HepG2 (cell line): ENCODE data around the gene FASTKD1.

ENCODE experiments used
- CEBPB ChIP-seq: IDR thresholded peaks from 2 replicates; pipeline ENCODE4 v1.6.1; 2011; ENCODE audit warnings: low read depth, low read length, improper control_type of control experiment, borderline replicate concordance
- CHD2 ChIP-seq: IDR thresholded peaks from 2 replicates; pipeline ENCODE4 v1.6.1; 2011; ENCODE audit warnings: low read depth, low read length, improper control_type of control experiment
- CTCF ChIP-seq: sonication (generic); formaldehyde crosslinking; IDR thresholded peaks from 2 replicates; pipeline ENCODE4 v1.5.0; 2020; ENCODE audit warnings: mild to moderate bottlenecking, missing genetic modification reagents, moderate library complexity
- ELK4 ChIP-seq: sonication (generic); formaldehyde crosslinking; IDR thresholded peaks from 2 replicates; pipeline ENCODE4 v1.9.0; 2021; ENCODE audit warnings: missing genetic modification reagents, borderline replicate concordance
- SMARCC2 ChIP-seq: fragments of 450-650 bp; IDR thresholded peaks from 2 replicates; pipeline ENCODE4 v1.6.1; 2017; ENCODE audit warnings: antibody characterized with exemption, mild to moderate bottlenecking
- TBL1XR1 ChIP-seq: fragments of 150-350 bp; IDR thresholded peaks from 2 replicates; pipeline ENCODE4 v1.6.1; 2014; ENCODE audit warnings: borderline replicate concordance, low read length; ENCODE audit not compliant: partially characterized antibody
- TCF7 ChIP-seq: sonication (generic); IDR thresholded peaks from 2 replicates; pipeline ENCODE4 v1.6.1; 2016; ENCODE audit warnings: antibody characterized with exemption, low read depth
- TGIF2 ChIP-seq: IDR thresholded peaks from 2 replicates; pipeline ENCODE4 v1.6.1; 2016; ENCODE audit warnings: control low read depth, missing compliant biosample characterization
- THRA ChIP-seq: sonication (generic); formaldehyde crosslinking; IDR thresholded peaks from 2 replicates; pipeline ENCODE4 v1.4.0; 2020; ENCODE audit warnings: missing genetic modification reagents, borderline replicate concordance
- UBTF ChIP-seq: sonication (generic); formaldehyde crosslinking; IDR thresholded peaks from 2 replicates; pipeline ENCODE4 v1.4.0; 2020; ENCODE audit warnings: mild to moderate bottlenecking, missing genetic modification reagents
- ZNF558 ChIP-seq: sonication (generic); formaldehyde crosslinking; IDR thresholded peaks from 2 replicates; pipeline ENCODE4 v1.9.0; 2022; ENCODE audit warnings: mild to moderate bottlenecking, missing genetic modification reagents, borderline replicate concordance

- TF ChIP-seq CTCF (CRISPR knock-in tag) (no peak), TGIF2 (no peak), THRA (no peak), ELK4 (CRISPR knock-in tag) (no peak), ZNF558 (CRISPR knock-in tag) (no peak), CEBPB (no peak), TCF7 (no peak), TBL1XR1 (no peak), SMARCC2 (no peak), CHD2 (no peak), UBTF (no peak)
Observed at GRCh38 chr2:169583518-169583917, 9.9 kb upstream of the FASTKD1 start.
